DMS79 treated with DMSO at 0.1 percent for 48 hours (cell line): Measurements from ENCODE around the gene RNASE1.

Experiments
- DNase-seq: peaks from one replicate; lab custom pipeline; 2025; lab: John Stamatoyannopoulos, UW

Gene RNASE1

GRCh38 chr14:20807304-20808161 is 4.9 kb upstream of the RNASE1 start:
- DNase-seq = no peak

GRCh38 chr14:20805485-20805884 is 2.8 kb upstream of the RNASE1 start:
- DNase-seq = no peak

- no peak for DNase-seq
These were observed 579 bp upstream of the RNASE1 start for GRCh38 chr14:20803223-20803622.

GRCh38 chr14:20801726-20802125 is 918 bp downstream of the RNASE1 start:
- no peak for DNase-seq

- DNase-seq = no peak
These were observed 2.6 kb downstream of the RNASE1 start for GRCh38 chr14:20799892-20800544.

GRCh38 chr14:20799456-20799891 is 3.2 kb downstream of the RNASE1 start:
- no peak for DNase-seq

- no peak for DNase-seq
These were observed 3.7 kb downstream of the RNASE1 start for GRCh38 chr14:20798932-20799331.

GRCh38 chr14:20798318-20798717 is 4.3 kb downstream of the RNASE1 start:
- DNase-seq = no peak

- DNase-seq = no peak
These were observed 5.5 kb downstream of the RNASE1 start for GRCh38 chr14:20797164-20797563.

GRCh38 chr14:20794644-20795369 is 7.8 kb downstream of the RNASE1 start:
- DNase-seq = no peak

- no peak for DNase-seq
These were observed 10.1 kb downstream of the RNASE1 start for GRCh38 chr14:20792556-20792955.

GRCh38 chr14:20791597-20791996 is 11.0 kb downstream of the RNASE1 start:
- DNase-seq = no peak

GRCh38 chr14:20791187-20791586 is 11.5 kb downstream of the RNASE1 start:
- DNase-seq = no peak

- DNase-seq = no peak
These were observed 12.1 kb downstream of the RNASE1 start for GRCh38 chr14:20790464-20791116.

GRCh38 chr14:20789230-20789813 is 13.3 kb downstream of the RNASE1 start:
- no peak for DNase-seq

GRCh38 chr14:20787025-20787424 is 15.6 kb downstream of the RNASE1 start:
- DNase-seq = no peak

GRCh38 chr14:20782280-20782890 is 20.3 kb downstream of the RNASE1 start:
- DNase-seq = no peak

GRCh38 chr14:20781803-20782202 is 20.8 kb downstream of the RNASE1 start:
- DNase-seq = no peak

- no peak for DNase-seq
These were observed 26.7 kb downstream of the RNASE1 start for GRCh38 chr14:20775901-20776300.

- no peak for DNase-seq
These were observed 27.6 kb downstream of the RNASE1 start for GRCh38 chr14:20775043-20775442.

GRCh38 chr14:20774258-20774824 is 28.3 kb downstream of the RNASE1 start:
- no peak for DNase-seq
